ENCODE data around the gene RAB1B. TPM values are rescaled to one million over a fixed set of nuclear protein-coding genes. Genes with fewer than 3 reads are reported as not detected.
A peak's percentile ranks its signal among the peaks of the same experiment; 100 is the strongest.

RAB1B gene
- total and polyA plus RNA-seq, 10 of the 15 experiments (the other 5 are each of a cell fraction or from before 2014, with no cell fraction given) = 10.4 to 193 (median 96.9) TPM

- TF ChIP-seq PBX3 (IDR thresholded peaks at IDR 0.05; ENCODE audit: insufficient replicate concordance, low read depth, low read length) = peak; percentile 94
- TF ChIP-seq BHLHE40 (IDR thresholded peaks at IDR 0.05; ENCODE audit: borderline replicate concordance in 1 of 2, low read depth in 2 of 2, low read length in 1 of 2) = peak in 1 of 2 experiments; percentile 47; a peak in 1 of 4 replicates
- TF ChIP-seq E4F1 (IDR thresholded peaks at IDR 0.05; ENCODE audit: borderline replicate concordance, partially characterized antibody) = peak; percentile 76
- TF ChIP-seq HDAC6 (IDR thresholded peaks at IDR 0.05; ENCODE audit: unreplicated experiment) = peak; percentile 45
- peak; percentile 14 for TF ChIP-seq HCFC1 (IDR thresholded peaks at IDR 0.05; ENCODE audit: low read length)
- peak; percentile 69; the same call in 1 of the 2 replicates for TF ChIP-seq ZNF207 (IDR thresholded peaks at IDR 0.05; ENCODE audit: borderline replicate concordance)
- peak; percentile 91 for TF ChIP-seq YY1 (IDR thresholded peaks at IDR 0.05; ENCODE audit: low read depth, low read length)
- TF ChIP-seq SMAD5 (IDR thresholded peaks at IDR 0.05; ENCODE audit: low read depth) = peak; percentile 65; the same call in 1 of the 2 replicates
- TF ChIP-seq HDGF (IDR thresholded peaks at IDR 0.05) = peak; percentile 94
- no peak for TF ChIP-seq ZSCAN29 (IDR thresholded peaks at IDR 0.05)
- TF ChIP-seq IRF3 (IDR thresholded peaks at IDR 0.05) = peak; percentile 95
- TF ChIP-seq NFYA (IDR thresholded peaks at IDR 0.05; ENCODE audit: borderline replicate concordance, low read depth, low read length) = peak; percentile 57
- peak; percentile 57 for TF ChIP-seq RELA (IDR thresholded peaks at IDR 0.05; ENCODE audit: borderline replicate concordance, partially characterized antibody)
- TF ChIP-seq MEF2B (IDR thresholded peaks at IDR 0.05; ENCODE audit: partially characterized antibody, poor library complexity, severe bottlenecking) = no peak
- TF ChIP-seq MLLT1 (IDR thresholded peaks at IDR 0.05) = 0 out of 2 replicates have a peak, but pooled peaks have one; percentile 64
- peak; percentile 71; the same call in 1 of the 2 replicates for TF ChIP-seq RELB (IDR thresholded peaks at IDR 0.05; ENCODE audit: low read depth)
- peak; percentile 73 to 80 for TF ChIP-seq SRF (IDR thresholded peaks at IDR 0.05; ENCODE audit: low read depth in 2 of 2, low read length in 2 of 2)
- peak; percentile 88 for TF ChIP-seq POLR2AphosphoS5 (IDR thresholded peaks at IDR 0.05; ENCODE audit: low read length)
- peak; percentile 84 for TF ChIP-seq POLR2AphosphoS2 (IDR thresholded peaks at IDR 0.05; ENCODE audit: low read depth, low read length)
- peak; percentile 89 for TF ChIP-seq DPF2 (IDR thresholded peaks at IDR 0.05)
- TF ChIP-seq NR2F1 (conservative IDR thresholded peaks at IDR 0.05) = peak; percentile 66
Measured at GRCh38 chr11:66288671-66289547, 20.5 kb downstream of the RAB1B start, which contains the start of gene YIF1A (continued).
